Upper lobe of left lung (tissue), 6 donors: ENCODE data around the gene CBFA2T3. TPM values are rescaled to one million over a fixed set of nuclear protein-coding genes. Genes with fewer than 3 reads are reported as not detected.

ENCODE experiments used
- ATAC-seq, 2 donors: fragments of 200-7000 bp; cut with Tn5 transposase; one replicate each; pipeline ENCODE4 v1.9.1; 2022; ENCODE audit warnings: mild to moderate bottlenecking in 2 of 2, moderate library complexity in 2 of 2; ENCODE audit not compliant: low FRiP score in 2 of 2
- DNase-seq, 2 donors: peaks; one replicate each; pipeline ENCODE4 v3.0.0-alpha.2; 2019 to 2020
- H3K27ac ChIP-seq, 4 donors: fragments of 200-600 bp; sonication (generic); one replicate each; pipeline ENCODE4 v1.5.1; 2016 to 2019
- H3K27me3 ChIP-seq, 4 donors: fragments of 200-600 bp; sonication (generic); one replicate each; pipeline ENCODE4 v1.5.1; 2017 to 2019
- H3K36me3 ChIP-seq, 4 donors: fragments of 200-600 bp; sonication (generic); one replicate each; pipeline ENCODE4 v1.5.1; 2016 to 2019
- H3K4me1 ChIP-seq, 4 donors: fragments of 200-600 bp; sonication (generic); one replicate each; pipeline ENCODE4 v1.5.1; 2018 to 2019
- H3K4me3 ChIP-seq, 4 donors: fragments of 200-600 bp; sonication (generic); one replicate each; pipeline ENCODE4 v1.5.1; 2017 to 2019; ENCODE audit warnings: mild to moderate bottlenecking in 2 of 4, moderate library complexity in 1 of 4
- H3K9me3 ChIP-seq, 4 donors: fragments of 200-600 bp; sonication (generic); one replicate each; pipeline ENCODE4 v1.5.1; 2018 to 2019
- EP300 ChIP-seq, 4 donors: sonication (generic); formaldehyde crosslinking; IDR thresholded peaks; one replicate each; pipeline ENCODE4 v1.5.1; 2017; ENCODE audit warnings: antibody characterized with exemption in 4 of 4, control low read depth in 2 of 4
- POLR2A ChIP-seq, 4 donors: fragments of 450-650 bp; IDR thresholded peaks; one replicate each; pipeline ENCODE4 v1.5.1; 2016 to 2017; ENCODE audit warnings: antibody characterized with exemption in 4 of 4, mild to moderate bottlenecking in 2 of 4
- POLR2AphosphoS5 ChIP-seq, 2 donors: sonication (generic); formaldehyde crosslinking; IDR thresholded peaks; one replicate each; pipeline ENCODE4 v1.5.1; 2017; ENCODE audit warnings: antibody characterized with exemption in 2 of 2
- WGBS, 2 donors: methylation state at CpG; one replicate each; pipeline ENCODE4 v1.1.5; 2017 to 2018; 5-methylcytosine and 5-hydroxymethylcytosine counted together
- total RNA-seq, 6 donors: library from RNA; depleted of rRNA in 4 of 6; stranded (reverse); fragments of >200 nt in 4 of 6; gene quantifications; one replicate each; pipeline versions ENCODE4 v1.1.0 to v1.2.1, GENCODE V29; 2016 to 2021
- TF ChIP-seq, protein P1 (sequence below), 6 experiments: fragments of 450-650 bp in 4 of 6; fragments of 200-600 bp in 2 of 6; sonication (generic) in 2 of 6; IDR thresholded peaks; one replicate each; pipeline ENCODE4 v1.5.1; 2016 to 2019; ENCODE audit warnings: antibody characterized with exemption in 6 of 6
- donor health status: DM: no; HTN: no; CAD: no; lungs with moderate emphysema.
- donor health status: DM: no; HTN: yes; CAD: no; lungs with severe emphysema.

CBFA2T3 gene
- total RNA-seq, 6 donors from 2014 or later: 2.7 to 33.5 (median 15.2) TPM

DNA sequence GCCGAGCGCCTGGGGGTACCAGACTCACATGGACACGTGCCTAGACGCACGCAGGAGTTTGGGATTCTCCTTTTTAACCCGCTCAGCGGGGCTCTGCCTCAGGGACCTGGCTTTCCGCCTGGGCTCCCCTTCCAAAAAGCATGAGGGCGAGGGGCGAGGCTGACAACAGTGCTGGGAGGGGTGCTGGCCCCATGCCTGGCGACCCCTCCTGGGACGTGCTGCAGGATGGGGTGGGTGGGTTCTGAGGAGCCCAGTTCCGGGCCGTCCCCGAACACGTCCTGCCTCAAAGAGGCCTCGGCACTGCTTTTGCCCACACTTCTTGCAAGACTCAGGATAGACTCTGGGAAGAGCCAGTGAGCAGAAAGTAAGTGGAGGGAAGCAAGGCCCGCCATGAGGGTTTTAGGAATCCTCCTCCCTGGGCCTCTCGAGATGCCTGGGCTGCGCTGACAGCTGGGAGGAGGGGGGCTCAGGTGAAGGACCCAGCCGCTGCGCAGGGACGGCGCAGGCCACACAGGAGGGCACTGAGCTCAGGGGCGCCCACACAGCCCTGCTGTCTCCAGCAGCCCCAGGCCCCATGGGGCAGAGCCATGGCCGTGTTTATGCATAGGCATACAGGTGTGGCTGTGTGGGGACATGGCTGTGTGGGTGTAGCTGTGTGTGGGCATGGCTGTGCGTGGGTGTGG, 95.2 kb downstream of the CBFA2T3 start:
- ATAC-seq (no peak), DNase-seq (peak in 1 of 2 donors; percentile 61)
- Histone ChIP-seq H3K36me3 (peaks cover 0 to 82% (median 32%) of the 10 kb centered on the region in 4 donors), H3K27me3 (no peaks in the 10 kb centered on the region), H3K4me3 (no peak overlapping the region), H3K9me3 (no peaks in the 10 kb centered on the region), H3K27ac (no peak overlapping the region), H3K4me1 (peaks cover 3 to 24% (median 6%) of the 10 kb centered on the region in 4 donors)
- TF ChIP-seq EP300 (IDR thresholded peaks at IDR 0.05): no peak
- TF ChIP-seq, protein P1, sequence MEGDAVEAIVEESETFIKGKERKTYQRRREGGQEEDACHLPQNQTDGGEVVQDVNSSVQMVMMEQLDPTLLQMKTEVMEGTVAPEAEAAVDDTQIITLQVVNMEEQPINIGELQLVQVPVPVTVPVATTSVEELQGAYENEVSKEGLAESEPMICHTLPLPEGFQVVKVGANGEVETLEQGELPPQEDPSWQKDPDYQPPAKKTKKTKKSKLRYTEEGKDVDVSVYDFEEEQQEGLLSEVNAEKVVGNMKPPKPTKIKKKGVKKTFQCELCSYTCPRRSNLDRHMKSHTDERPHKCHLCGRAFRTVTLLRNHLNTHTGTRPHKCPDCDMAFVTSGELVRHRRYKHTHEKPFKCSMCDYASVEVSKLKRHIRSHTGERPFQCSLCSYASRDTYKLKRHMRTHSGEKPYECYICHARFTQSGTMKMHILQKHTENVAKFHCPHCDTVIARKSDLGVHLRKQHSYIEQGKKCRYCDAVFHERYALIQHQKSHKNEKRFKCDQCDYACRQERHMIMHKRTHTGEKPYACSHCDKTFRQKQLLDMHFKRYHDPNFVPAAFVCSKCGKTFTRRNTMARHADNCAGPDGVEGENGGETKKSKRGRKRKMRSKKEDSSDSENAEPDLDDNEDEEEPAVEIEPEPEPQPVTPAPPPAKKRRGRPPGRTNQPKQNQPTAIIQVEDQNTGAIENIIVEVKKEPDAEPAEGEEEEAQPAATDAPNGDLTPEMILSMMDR (IDR thresholded peaks at IDR 0.05): no peak
- no peak for TF ChIP-seq POLR2AphosphoS5 (IDR thresholded peaks at IDR 0.05)
- TF ChIP-seq POLR2A (IDR thresholded peaks at IDR 0.05): no peak
- 84 to 93% methylated on average over 25 to 27 of the region's 27 CpGs for WGBS, 2 donors

DNA sequence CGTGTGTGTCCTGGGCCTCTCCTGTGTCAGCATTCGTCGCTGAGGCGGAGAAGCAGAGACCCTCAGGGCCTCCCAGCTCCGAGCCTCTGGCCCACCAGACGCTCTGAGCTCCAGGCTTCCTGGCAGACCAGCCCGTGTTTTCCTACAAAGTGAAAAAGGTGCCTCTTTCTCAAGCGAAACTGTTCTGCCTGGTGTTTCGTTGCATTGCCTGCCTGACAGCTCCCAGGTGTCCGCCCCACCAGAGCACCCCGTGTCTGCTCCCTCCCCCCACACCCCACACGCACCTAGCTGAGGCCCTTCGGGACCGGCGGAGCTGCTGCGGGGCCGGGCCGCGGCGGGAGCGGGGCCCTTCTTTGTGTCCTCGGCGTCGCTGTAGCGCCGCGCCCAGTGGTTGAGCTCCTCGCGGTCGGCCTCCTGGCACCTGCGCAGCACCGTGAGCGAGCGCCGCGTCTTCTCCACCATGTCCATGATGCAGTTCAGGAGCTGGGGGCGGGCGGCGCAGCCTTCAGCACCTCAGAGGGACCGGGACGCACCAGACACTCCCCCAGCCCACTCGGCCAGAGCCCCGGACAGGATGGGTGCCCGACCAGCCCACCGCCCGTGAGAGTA, 95.9 kb downstream of the CBFA2T3 start:
- no peak overlapping the region for H3K27ac ChIP-seq
- H3K4me3 ChIP-seq: no peak overlapping the region
- TF ChIP-seq POLR2A (IDR thresholded peaks at IDR 0.05): no peak
- 59 to 78% methylated on average over 12 to 46 of the region's 46 CpGs for WGBS, 2 donors
- peak in 1 of 2 donors; percentile 85 for DNase-seq
- no peak for ATAC-seq
- H3K27me3 ChIP-seq: no peaks in the 10 kb centered on the region
- peaks cover 3 to 18% (median 5%) of the 10 kb centered on the region in 4 donors for H3K4me1 ChIP-seq
- H3K9me3 ChIP-seq: no peaks in the 10 kb centered on the region
- H3K36me3 ChIP-seq: peaks cover 0 to 89% (median 34%) of the 10 kb centered on the region in 4 donors

DNA sequence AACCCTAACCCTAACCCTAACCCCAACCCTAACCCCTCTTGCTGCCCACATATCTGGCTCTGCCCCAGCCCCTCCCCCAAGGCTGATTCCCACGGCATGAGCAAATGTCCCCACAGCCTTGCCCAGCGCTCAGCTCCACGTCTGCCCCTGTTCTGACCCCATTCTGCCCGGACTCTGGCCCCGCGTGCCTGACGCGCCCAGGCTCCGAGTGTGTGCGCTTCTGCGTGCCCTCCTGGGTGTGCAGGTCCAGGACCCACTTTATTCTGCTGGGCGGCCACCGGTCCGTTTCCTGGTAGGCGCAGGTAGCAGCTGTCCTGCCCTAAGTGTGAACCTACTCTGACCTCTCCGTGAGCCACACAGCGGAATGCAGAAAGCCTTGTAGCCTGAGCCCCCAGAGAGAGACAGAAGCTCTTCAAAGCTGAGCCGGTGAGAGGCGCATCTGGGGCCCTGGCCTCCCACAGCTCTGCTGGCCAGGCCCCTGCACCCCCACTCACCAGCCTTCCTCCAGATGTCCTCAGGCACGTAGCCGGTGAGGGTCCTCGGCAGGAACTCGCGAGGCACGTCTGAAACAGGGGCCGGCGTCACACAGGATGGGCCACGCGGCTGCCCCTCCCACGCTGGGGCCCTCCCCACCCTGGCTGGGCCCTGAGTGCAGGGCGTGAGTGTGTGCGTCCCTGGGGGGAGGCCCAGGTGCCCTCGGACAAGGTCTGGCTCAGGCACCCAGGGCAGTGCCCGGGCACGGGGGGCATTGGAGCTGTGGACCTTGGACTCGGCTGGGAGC, 96.6 kb downstream of the CBFA2T3 start:
- Histone ChIP-seq H3K9me3 (no peaks in the 10 kb centered on the region), H3K27ac (no peak overlapping the region), H3K4me1 (peaks cover 0 to 18% (median 0%) of the 10 kb centered on the region in 4 donors), H3K36me3 (peaks cover 0 to 87% (median 34%) of the 10 kb centered on the region in 4 donors), H3K4me3 (no peak overlapping the region), H3K27me3 (no peaks in the 10 kb centered on the region)
- WGBS, 2 donors: 74 to 80% methylated on average over 17 to 36 of the region's 36 CpGs
- DNase-seq: peak in 1 of 2 donors; percentile 70
- no peak for ATAC-seq
- TF ChIP-seq EP300 (IDR thresholded peaks at IDR 0.05): no peak
- TF ChIP-seq, protein P1 (IDR thresholded peaks at IDR 0.05): no peak
- no peak for TF ChIP-seq POLR2AphosphoS5 (IDR thresholded peaks at IDR 0.05)
- TF ChIP-seq POLR2A (IDR thresholded peaks at IDR 0.05): no peak

DNA sequence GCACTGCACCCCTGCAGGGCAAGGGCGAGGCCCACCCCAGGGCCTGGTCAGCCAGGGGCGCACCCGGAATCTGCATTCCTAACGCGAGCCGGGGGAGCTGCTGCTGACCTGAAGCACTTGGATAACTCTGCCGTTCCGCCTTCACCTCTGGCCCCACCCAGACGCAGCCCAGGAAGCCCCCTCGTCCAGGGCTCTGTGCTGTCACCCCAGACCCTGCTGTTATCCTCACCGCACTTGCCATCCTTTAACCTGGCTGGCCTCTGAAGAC, 97.3 kb downstream of the CBFA2T3 start:
- DNase-seq: peak in 1 of 2 donors; percentile 70
- WGBS, 2 donors: 80 to 88% methylated on average over 4 to 10 of the region's 11 CpGs
- H3K4me1 ChIP-seq: peaks cover 0 to 18% (median 0%) of the 10 kb centered on the region in 4 donors
- H3K27ac ChIP-seq: no peak overlapping the region
- H3K9me3 ChIP-seq: no peaks in the 10 kb centered on the region
- H3K4me3 ChIP-seq: no peak overlapping the region
- ATAC-seq: no peak
- TF ChIP-seq POLR2AphosphoS5 (IDR thresholded peaks at IDR 0.05): no peak
- no peak for TF ChIP-seq POLR2A (IDR thresholded peaks at IDR 0.05)
- TF ChIP-seq EP300 (IDR thresholded peaks at IDR 0.05): no peak
- TF ChIP-seq, protein P1 (IDR thresholded peaks at IDR 0.05): no peak
- H3K36me3 ChIP-seq: peaks cover 0 to 80% (median 32%) of the 10 kb centered on the region in 4 donors
- H3K27me3 ChIP-seq: no peaks in the 10 kb centered on the region
